Lung (tissue), 12 donors: ENCODE data around the gene ARHGAP1. TPM values are rescaled to one million over a fixed set of nuclear protein-coding genes. Genes with fewer than 3 reads are reported as not detected.

Source experiments
- ATAC-seq: fragments of 200-7000 bp; cut with Tn5 transposase; one replicate; pipeline ENCODE4 v1.9.1; 2020; ENCODE audit warnings: moderate number of reproducible peaks; ENCODE audit not compliant: insufficient read depth, low FRiP score
- DNase-seq, 3 donors: peaks; one replicate each; pipeline ENCODE4 v3.0.0-alpha.2; 2013 to 2017
- H3K27ac ChIP-seq, 2 donors: one replicate each; pipeline ENCODE4 v1.5.1; 2013; ENCODE audit warnings: mild to moderate bottlenecking in 2 of 2, moderate library complexity in 2 of 2, control low read depth in 1 of 2, inconsistent platforms in 1 of 2, low read depth in 1 of 2, low read length in 1 of 2
- H3K27me3 ChIP-seq, 3 donors: one replicate each; pipeline ENCODE4 v1.5.1; 2013; ENCODE audit warnings: low read length in 2 of 3; ENCODE audit not compliant: control insufficient read depth in 3 of 3, insufficient read depth in 3 of 3
- H3K36me3 ChIP-seq, 4 donors: one replicate each; pipeline ENCODE4 v1.5.1; 2013; ENCODE audit warnings: low read length in 4 of 4, mild to moderate bottlenecking in 1 of 4, moderate library complexity in 1 of 4; ENCODE audit not compliant: control insufficient read depth in 4 of 4, insufficient read depth in 4 of 4
- H3K4me1 ChIP-seq, 5 donors: one replicate each; pipeline ENCODE4 v1.5.1; 2013; ENCODE audit warnings: low read length in 5 of 5, mild to moderate bottlenecking in 2 of 5, moderate library complexity in 1 of 5; ENCODE audit not compliant: control insufficient read depth in 5 of 5, insufficient read depth in 5 of 5
- H3K4me3 ChIP-seq: one replicate; pipeline ENCODE4 v1.5.1; 2013; ENCODE audit warnings: mild to moderate bottlenecking, control low read depth, moderate library complexity
- H3K9ac ChIP-seq, 2 donors: one replicate each; pipeline ENCODE4 v1.5.1; 2013; ENCODE audit warnings: low read length in 2 of 2, control low read depth in 1 of 2; ENCODE audit not compliant: insufficient read depth in 1 of 2
- H3K9me3 ChIP-seq, 4 donors: one replicate each; pipeline ENCODE4 v1.5.1; 2013; ENCODE audit warnings: low read length in 3 of 4, mild to moderate bottlenecking in 1 of 4, moderate library complexity in 1 of 4; ENCODE audit not compliant: control insufficient read depth in 4 of 4, insufficient read depth in 3 of 4
- CTCF ChIP-seq: IDR thresholded peaks from 2 replicates; pipeline ENCODE4 v1.5.1; 2012; ENCODE audit warnings: mild to moderate bottlenecking; ENCODE audit errors: control extremely low read depth, extremely low read depth
- whole genome bisulfite sequencing, 2 donors: extraction: QIAGEN DNeasy Blood & Tissue Kit; methylation state at CpG; one replicate each; pipeline ENCODE4 v1.1.7; 2013; 5-methylcytosine and 5-hydroxymethylcytosine counted together
- polyA plus RNA-seq, 2 donors: library from polyadenylated mRNA; stranded (reverse); fragments of 200-250 nt; gene quantifications; one replicate each; pipeline ENCODE4 v1.2.1, GENCODE V29; 2013
- total RNA-seq, 2 donors: library from RNA; depleted of rRNA in 1 of 2; stranded (reverse); fragments of >200 nt in 1 of 2; gene quantifications; one replicate each; pipeline ENCODE4 v1.2.1, GENCODE V29; 2014 to 2021
- donor health status: control.
- donor health status: control.
- donor health status: Bipolar disorder and iron deficiency.
- donor health status: healthy.
- donor health status: DM: yes; HTN: yes; CAD: no.

The ARHGAP1 gene
- total and polyA plus RNA-seq, 4 donors: 23.3 to 87.9 (median 36.6) TPM

GRCh38 chr11:46639197-46639839, 61.1 kb downstream of the ARHGAP1 start:
- H3K9me3 ChIP-seq: no peaks in the 10 kb centered on the region
- DNase-seq: no peak
- H3K4me1 ChIP-seq: peaks cover 0 to 1% (median 0%) of the 10 kb centered on the region in 5 donors
- no peak for ATAC-seq
- WGBS, 2 donors: 74 to 92% methylated on average over 7 of the region's 7 CpGs
- H3K4me3 ChIP-seq: no peak overlapping the region
- H3K36me3 ChIP-seq: peaks cover 2 to 15% (median 6%) of the 10 kb centered on the region in 4 donors
- H3K9ac ChIP-seq: no peak overlapping the region
- TF ChIP-seq CTCF: no peak
- H3K27me3 ChIP-seq: no peaks in the 10 kb centered on the region
- H3K27ac ChIP-seq: no peak overlapping the region

GRCh38 chr11:46637546-46637945, 62.9 kb downstream of the ARHGAP1 start:
- Histone ChIP-seq H3K4me3 (no peak overlapping the region), H3K27me3 (no peaks in the 10 kb centered on the region), H3K9me3 (no peaks in the 10 kb centered on the region), H3K27ac (no peak overlapping the region), H3K4me1 (peaks cover 0 to 1% (median 0%) of the 10 kb centered on the region in 5 donors), H3K36me3 (peaks cover 1 to 13% (median 5%) of the 10 kb centered on the region in 4 donors), H3K9ac (no peak overlapping the region)
- 97% methylated on average over 5 of the region's 5 CpGs for WGBS, 2 donors
- TF ChIP-seq CTCF: no peak
- DNase-seq (no peak), ATAC-seq (no peak)

GRCh38 chr11:46635557-46636139, 64.8 kb downstream of the ARHGAP1 start:
- no peak overlapping the region for H3K27ac ChIP-seq
- H3K9me3 ChIP-seq: no peaks in the 10 kb centered on the region
- DNase-seq: no peak
- TF ChIP-seq CTCF: no peak
- peaks cover 6 to 18% (median 8%) of the 10 kb centered on the region in 4 donors for H3K36me3 ChIP-seq
- no peaks in the 10 kb centered on the region for H3K27me3 ChIP-seq
- peaks cover 0 to 1% (median 0%) of the 10 kb centered on the region in 5 donors for H3K4me1 ChIP-seq
- no peak overlapping the region for H3K9ac ChIP-seq
- no peak for ATAC-seq
- no peak overlapping the region for H3K4me3 ChIP-seq
- 85 to 90% methylated on average over 5 of the region's 5 CpGs for WGBS, 2 donors
